ENCODE results near the gene BICRAL. TPM values are rescaled to one million over a fixed set of nuclear protein-coding genes. Genes with fewer than 3 reads are reported as not detected.
A peak's percentile ranks its signal among the peaks of the same experiment; 100 is the strongest.

The BICRAL gene
- total and polyA plus RNA-seq, 9 of the 15 experiments (the other 6 are each of a cell fraction or from before 2014, with no cell fraction given): 1.2 to 11.9 (median 5.6) TPM

DNA sequence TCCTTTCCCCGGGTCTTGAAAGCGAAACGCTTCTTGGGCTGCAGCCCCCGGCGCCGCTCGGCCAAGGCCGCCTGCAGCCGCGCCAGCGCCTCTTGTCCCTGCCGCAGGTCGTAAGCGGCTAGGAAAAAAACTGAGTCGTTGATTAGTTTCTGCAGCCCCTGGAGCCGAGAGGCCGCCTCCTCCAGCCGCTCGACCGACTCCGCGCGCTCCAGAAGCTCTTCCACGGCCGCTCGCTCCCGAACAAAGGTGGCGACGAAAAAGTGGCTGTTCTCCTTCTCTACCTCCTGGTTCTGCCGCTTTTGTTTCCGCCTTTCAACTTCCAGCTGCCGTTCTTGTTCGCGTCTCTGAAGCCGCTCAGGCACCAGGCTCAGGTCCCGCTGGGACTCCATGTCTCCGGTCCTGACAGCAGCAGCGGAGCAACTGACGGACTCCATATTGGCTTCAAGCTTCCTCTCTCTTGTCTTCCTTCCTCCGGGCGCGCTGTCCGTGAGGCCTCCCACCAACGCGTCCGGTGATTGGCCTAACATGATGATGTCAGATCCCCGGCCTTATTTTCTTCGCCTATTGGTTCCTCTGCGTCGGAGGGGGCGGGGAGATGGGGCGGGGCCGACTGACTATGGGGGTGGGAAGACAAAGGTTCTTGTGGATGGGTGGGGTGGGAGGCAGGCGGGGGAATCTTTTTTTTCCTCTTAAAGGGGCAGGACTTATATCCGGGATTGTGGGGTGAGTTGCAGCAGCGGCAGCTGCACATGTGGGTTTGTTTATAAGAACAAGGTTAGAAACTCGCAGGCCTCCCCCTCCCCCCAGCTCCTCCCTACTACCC, 36.0 kb upstream of the BICRAL start, which contains the start of gene TBCC (continued):
- TF ChIP-seq BCOR (IDR thresholded peaks at IDR 0.05) (no peak; the same call in 1 of the 2 replicates), ZC3H8 (IDR thresholded peaks at IDR 0.05) (no peak), CXXC5 (CRISPR knock-in tag; IDR thresholded peaks at IDR 0.05) (peak; percentile 59), ZFP30 (CRISPR knock-in tag; IDR thresholded peaks at IDR 0.05; ENCODE audit: borderline replicate concordance) (no peak), GATA2 (CRISPR knock-in tag; IDR thresholded peaks at IDR 0.05) (no peak), HEY1 (CRISPR knock-in tag; IDR thresholded peaks at IDR 0.05; ENCODE audit: borderline replicate concordance) (no peak), BACH1 (tag; IDR thresholded peaks at IDR 0.05) (no peak), NR2F6 (CRISPR knock-in tag; IDR thresholded peaks at IDR 0.05) (no peak), ETS2 (tag; IDR thresholded peaks at IDR 0.05; ENCODE audit: borderline replicate concordance, poor library complexity, severe bottlenecking) (no peak), GTF2E2 (tag; IDR thresholded peaks at IDR 0.05) (peak; percentile 83), TEAD2 (tag; IDR thresholded peaks at IDR 0.05) (no peak), RUNX1 (IDR thresholded peaks at IDR 0.05; ENCODE audit: low read depth) (no peak), IRF2 (CRISPR knock-in tag; IDR thresholded peaks at IDR 0.05) (no peak), HLTF (IDR thresholded peaks at IDR 0.05) (no peak), CBFB (CRISPR knock-in tag; IDR thresholded peaks at IDR 0.05) (no peak)
- TF ChIP-seq, protein P1, sequence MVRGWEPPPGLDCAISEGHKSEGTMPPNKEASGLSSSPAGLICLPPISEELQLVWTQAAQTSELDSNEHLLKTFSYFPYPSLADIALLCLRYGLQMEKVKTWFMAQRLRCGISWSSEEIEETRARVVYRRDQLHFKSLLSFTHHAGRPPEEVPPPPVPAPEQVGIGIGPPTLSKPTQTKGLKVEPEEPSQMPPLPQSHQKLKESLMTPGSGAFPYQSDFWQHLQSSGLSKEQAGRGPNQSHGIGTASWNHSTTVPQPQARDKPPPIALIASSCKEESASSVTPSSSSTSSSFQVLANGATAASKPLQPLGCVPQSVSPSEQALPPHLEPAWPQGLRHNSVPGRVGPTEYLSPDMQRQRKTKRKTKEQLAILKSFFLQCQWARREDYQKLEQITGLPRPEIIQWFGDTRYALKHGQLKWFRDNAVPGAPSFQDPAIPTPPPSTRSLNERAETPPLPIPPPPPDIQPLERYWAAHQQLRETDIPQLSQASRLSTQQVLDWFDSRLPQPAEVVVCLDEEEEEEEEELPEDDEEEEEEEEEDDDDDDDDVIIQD (CRISPR knock-in tag; IDR thresholded peaks at IDR 0.05): no peak
- TF ChIP-seq, protein P2, sequence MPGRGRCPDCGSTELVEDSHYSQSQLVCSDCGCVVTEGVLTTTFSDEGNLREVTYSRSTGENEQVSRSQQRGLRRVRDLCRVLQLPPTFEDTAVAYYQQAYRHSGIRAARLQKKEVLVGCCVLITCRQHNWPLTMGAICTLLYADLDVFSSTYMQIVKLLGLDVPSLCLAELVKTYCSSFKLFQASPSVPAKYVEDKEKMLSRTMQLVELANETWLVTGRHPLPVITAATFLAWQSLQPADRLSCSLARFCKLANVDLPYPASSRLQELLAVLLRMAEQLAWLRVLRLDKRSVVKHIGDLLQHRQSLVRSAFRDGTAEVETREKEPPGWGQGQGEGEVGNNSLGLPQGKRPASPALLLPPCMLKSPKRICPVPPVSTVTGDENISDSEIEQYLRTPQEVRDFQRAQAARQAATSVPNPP (IDR thresholded peaks at IDR 0.05; ENCODE audit: borderline replicate concordance, insufficient read depth, insufficient read length): no peak
- TF ChIP-seq, protein P3, sequence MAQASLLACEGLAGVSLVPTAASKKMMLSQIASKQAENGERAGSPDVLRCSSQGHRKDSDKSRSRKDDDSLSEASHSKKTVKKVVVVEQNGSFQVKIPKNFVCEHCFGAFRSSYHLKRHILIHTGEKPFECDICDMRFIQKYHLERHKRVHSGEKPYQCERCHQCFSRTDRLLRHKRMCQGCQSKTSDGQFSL (CRISPR knock-in tag; IDR thresholded peaks at IDR 0.05): no peak
- TF ChIP-seq, protein P3 (tag; IDR thresholded peaks at IDR 0.05): peak in 1 of 2 experiments; percentile 13; a peak in 1 of 4 replicates
- TF ChIP-seq, protein P4, sequence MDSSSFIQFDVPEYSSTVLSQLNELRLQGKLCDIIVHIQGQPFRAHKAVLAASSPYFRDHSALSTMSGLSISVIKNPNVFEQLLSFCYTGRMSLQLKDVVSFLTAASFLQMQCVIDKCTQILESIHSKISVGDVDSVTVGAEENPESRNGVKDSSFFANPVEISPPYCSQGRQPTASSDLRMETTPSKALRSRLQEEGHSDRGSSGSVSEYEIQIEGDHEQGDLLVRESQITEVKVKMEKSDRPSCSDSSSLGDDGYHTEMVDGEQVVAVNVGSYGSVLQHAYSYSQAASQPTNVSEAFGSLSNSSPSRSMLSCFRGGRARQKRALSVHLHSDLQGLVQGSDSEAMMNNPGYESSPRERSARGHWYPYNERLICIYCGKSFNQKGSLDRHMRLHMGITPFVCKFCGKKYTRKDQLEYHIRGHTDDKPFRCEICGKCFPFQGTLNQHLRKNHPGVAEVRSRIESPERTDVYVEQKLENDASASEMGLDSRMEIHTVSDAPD (CRISPR knock-in tag; IDR thresholded peaks at IDR 0.05): no peak
- TF ChIP-seq, protein P5, sequence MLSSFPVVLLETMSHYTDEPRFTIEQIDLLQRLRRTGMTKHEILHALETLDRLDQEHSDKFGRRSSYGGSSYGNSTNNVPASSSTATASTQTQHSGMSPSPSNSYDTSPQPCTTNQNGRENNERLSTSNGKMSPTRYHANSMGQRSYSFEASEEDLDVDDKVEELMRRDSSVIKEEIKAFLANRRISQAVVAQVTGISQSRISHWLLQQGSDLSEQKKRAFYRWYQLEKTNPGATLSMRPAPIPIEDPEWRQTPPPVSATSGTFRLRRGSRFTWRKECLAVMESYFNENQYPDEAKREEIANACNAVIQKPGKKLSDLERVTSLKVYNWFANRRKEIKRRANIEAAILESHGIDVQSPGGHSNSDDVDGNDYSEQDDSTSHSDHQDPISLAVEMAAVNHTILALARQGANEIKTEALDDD (IDR thresholded peaks at IDR 0.05): no peak
- TF ChIP-seq, protein P6, sequence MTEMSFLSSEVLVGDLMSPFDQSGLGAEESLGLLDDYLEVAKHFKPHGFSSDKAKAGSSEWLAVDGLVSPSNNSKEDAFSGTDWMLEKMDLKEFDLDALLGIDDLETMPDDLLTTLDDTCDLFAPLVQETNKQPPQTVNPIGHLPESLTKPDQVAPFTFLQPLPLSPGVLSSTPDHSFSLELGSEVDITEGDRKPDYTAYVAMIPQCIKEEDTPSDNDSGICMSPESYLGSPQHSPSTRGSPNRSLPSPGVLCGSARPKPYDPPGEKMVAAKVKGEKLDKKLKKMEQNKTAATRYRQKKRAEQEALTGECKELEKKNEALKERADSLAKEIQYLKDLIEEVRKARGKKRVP (CRISPR knock-in tag; IDR thresholded peaks at IDR 0.05): no peak

Data from K562 (cell line).